T-cell (primary cell): Measurements from ENCODE around the gene LRWD1. TPM values are rescaled to one million over a fixed set of nuclear protein-coding genes. Genes with fewer than 3 reads are reported as not detected.
"Not testable (repeated sequence)": the region's sequence is repeated elsewhere in the genome, so short reads cannot be mapped to it uniquely, and the experiment has no call there.

Source experiments
- ATAC-seq, 4 experiments: fragments of 200-7000 bp in 3 of 4; fragments of 150-1000 bp in 1 of 4; cut with Tn5 transposase; replicated peaks in 1 of 4; 1 replicate in 3 of 4; 2 replicates in 1 of 4; pipeline ENCODE4 v1.10.0; 2021; ENCODE audit warnings: moderate library complexity in 3 of 4, mild to moderate bottlenecking in 2 of 4, moderate number of reproducible peaks in 1 of 4
- CTCF ChIA-PET, 2 donors: fragments of 300-600 bp; sonication (Branson Sonifier 250); formaldehyde crosslinking; loops; one replicate each; lab custom pipeline; 2022; ENCODE audit warnings: antibody characterized with exemption in 2 of 2; lab: Charles Lee
- POLR2A ChIA-PET, 2 donors: fragments of 300-600 bp; sonication (Branson Sonifier 250); formaldehyde crosslinking; loops; one replicate each; lab custom pipeline; 2022; ENCODE audit warnings: antibody characterized with exemption in 2 of 2; lab: Charles Lee
- DNase-seq, 35 experiments: peaks; one replicate each; pipeline versions ENCODE4 v3.0.0 to v3.0.0-alpha.2; 2013 to 2023
- H3K27ac ChIP-seq: one replicate; pipeline ENCODE4 v1.5.1; 2013; ENCODE audit warnings: low read length
- H3K27me3 ChIP-seq, 2 experiments: replicated peaks in 1 of 2; 1 replicate in 1 of 2; 2 replicates in 1 of 2; pipeline versions ENCODE4 v1.6.1 to v1.7.0; 2013; ENCODE audit warnings: low read length in 1 of 2, mixed read lengths in 1 of 2; ENCODE audit not compliant: control insufficient read depth in 2 of 2, insufficient read depth in 2 of 2; ENCODE audit errors: extremely low read depth in 1 of 2
- H3K36me3 ChIP-seq, 2 donors: 1 replicate in 1 of 2; 2 replicates in 1 of 2; pipeline versions ENCODE4 v1.6.1 to v1.7.0; 2013; ENCODE audit warnings: low read length in 1 of 2; ENCODE audit not compliant: control insufficient read depth in 2 of 2, insufficient read depth in 1 of 2; ENCODE audit errors: extremely low read depth in 1 of 2
- H3K4me1 ChIP-seq, 2 experiments: 1 replicate in 1 of 2; 2 replicates in 1 of 2; pipeline versions ENCODE4 v1.6.1 to v1.7.0; 2013; ENCODE audit warnings: low read length in 2 of 2, mixed read lengths in 1 of 2; ENCODE audit not compliant: insufficient read depth in 2 of 2, control insufficient read depth in 1 of 2; ENCODE audit errors: extremely low read depth in 1 of 2
- H3K4me3 ChIP-seq, 2 donors: 1 replicate in 1 of 2; 2 replicates in 1 of 2; pipeline versions ENCODE4 v1.5.1 to v1.7.0; 2013; ENCODE audit warnings: mild to moderate bottlenecking in 2 of 2, low read length in 1 of 2, moderate library complexity in 1 of 2; ENCODE audit not compliant: control insufficient read depth in 1 of 2; ENCODE audit errors: extremely low read depth in 1 of 2
- H3K9me3 ChIP-seq: 2 replicates; pipeline ENCODE4 v1.7.0; 2013
- H3K27ac Mint-ChIP-seq, 2 donors: one replicate each; pipeline ENCODE4 v1.8.0; 2020 to 2021; ENCODE audit warnings: mild to moderate bottlenecking in 2 of 2, mixed read lengths in 2 of 2
- H3K27me3 Mint-ChIP-seq, 2 donors: one replicate each; pipeline ENCODE4 v1.8.0; 2021 to 2022; ENCODE audit warnings: mixed read lengths in 2 of 2
- H3K36me3 Mint-ChIP-seq: one replicate; pipeline ENCODE4 v1.8.0; 2021; ENCODE audit warnings: mixed read lengths
- H3K4me1 Mint-ChIP-seq, 3 donors: one replicate each; pipeline ENCODE4 v1.8.0; 2020 to 2022; ENCODE audit warnings: mixed read lengths in 3 of 3, mild to moderate bottlenecking in 1 of 3
- H3K4me3 Mint-ChIP-seq, 3 donors: one replicate each; pipeline ENCODE4 v1.8.0; 2020 to 2022; ENCODE audit warnings: mild to moderate bottlenecking in 3 of 3, mixed read lengths in 3 of 3, moderate library complexity in 3 of 3
- H3K9me3 Mint-ChIP-seq, 3 donors: one replicate each; pipeline ENCODE4 v1.8.0; 2020 to 2022; ENCODE audit warnings: mixed read lengths in 3 of 3
- WGBS: methylation state at CpG from one replicate; pipeline ENCODE4 v1.1.5; 2013; ENCODE audit warnings: missing lambda C conversion rate; ENCODE audit not compliant: insufficient coverage; 5-methylcytosine and 5-hydroxymethylcytosine counted together
- total RNA-seq, 35 experiments: library from RNA in 6 of 35; stranded (reverse) in 6 of 35; fragments of 120-200 nt in 1 of 35; gene quantifications; one replicate each; pipeline versions ENCODE4 v1.2.1 to v1.2.4 and lab custom pipeline; 2013 to 2026

The LRWD1 gene
- total RNA-seq, 5 donors from 2014 or later (not counting 1 experiment from before 2014, with no cell fraction given) = 14.0 to 29.0 (median 23.9) TPM

GRCh38 chr7:102481962-102482361 is 17.2 kb downstream of the LRWD1 start:
- POLR2A ChIA-PET, CTCF ChIA-PET: not testable (repeated sequence)
- DNase-seq = peak in 1 of 35 experiments; percentile 0

GRCh38 chr7:102484317-102484716 is 19.5 kb downstream of the LRWD1 start:
- CTCF ChIA-PET, H3K9me3 Mint-ChIP-seq, H3K36me3 ChIP-seq, H3K27me3 Mint-ChIP-seq, DNase-seq, POLR2A ChIA-PET, H3K4me3 Mint-ChIP-seq, H3K27ac ChIP-seq, H3K36me3 Mint-ChIP-seq, H3K4me3 ChIP-seq, H3K27me3 ChIP-seq, H3K4me1 Mint-ChIP-seq, H3K9me3 ChIP-seq, H3K27ac Mint-ChIP-seq, ATAC-seq, H3K4me1 ChIP-seq: not testable (repeated sequence)
- no CpG with 5 or more reads among the region's 5 CpGs for WGBS

More at GRCh38 chr7:102481962-102482361, 17.2 kb downstream of the LRWD1 start:
- not testable (repeated sequence) for H3K27me3 ChIP-seq, H3K4me1 ChIP-seq, H3K36me3 ChIP-seq, H3K9me3 ChIP-seq, H3K36me3 Mint-ChIP-seq, H3K4me1 Mint-ChIP-seq, H3K27ac ChIP-seq, H3K27ac Mint-ChIP-seq, ATAC-seq, H3K4me3 ChIP-seq, H3K9me3 Mint-ChIP-seq, H3K4me3 Mint-ChIP-seq, H3K27me3 Mint-ChIP-seq
- WGBS = no CpG with 5 or more reads among the region's 10 CpGs

- H3K4me3 ChIP-seq, H3K27ac Mint-ChIP-seq, H3K4me1 Mint-ChIP-seq, CTCF ChIA-PET, H3K27ac ChIP-seq, H3K27me3 ChIP-seq, H3K36me3 Mint-ChIP-seq, H3K9me3 ChIP-seq, H3K4me3 Mint-ChIP-seq, H3K27me3 Mint-ChIP-seq, H3K4me1 ChIP-seq, H3K9me3 Mint-ChIP-seq, H3K36me3 ChIP-seq, POLR2A ChIA-PET: not testable (repeated sequence)
- ATAC-seq = peak; percentile 29 to 59 (median 32)
- peak in 22 of 35 experiments; percentile 2 to 71 (median 44) for DNase-seq
- WGBS = no CpG with 5 or more reads among the region's 12 CpGs
Measured at GRCh38 chr7:102490529-102491075, 25.8 kb downstream of the LRWD1 start.

- H3K27ac ChIP-seq, H3K9me3 ChIP-seq, H3K4me3 ChIP-seq, H3K4me1 ChIP-seq, H3K4me3 Mint-ChIP-seq, H3K27me3 ChIP-seq, H3K27me3 Mint-ChIP-seq, H3K4me1 Mint-ChIP-seq, H3K27ac Mint-ChIP-seq, CTCF ChIA-PET, H3K36me3 ChIP-seq, H3K9me3 Mint-ChIP-seq, POLR2A ChIA-PET, H3K36me3 Mint-ChIP-seq: not testable (repeated sequence)
- ATAC-seq (peak; percentile 26 to 47 (median 35)), DNase-seq (peak in 6 of 35 experiments; percentile 8 to 65 (median 22))
- no CpG with 5 or more reads among the region's 33 CpGs for WGBS
Measured at GRCh38 chr7:102493220-102493935, 28.6 kb downstream of the LRWD1 start.

- H3K27me3 Mint-ChIP-seq, H3K4me1 ChIP-seq, H3K4me3 Mint-ChIP-seq, H3K36me3 Mint-ChIP-seq, CTCF ChIA-PET, H3K4me1 Mint-ChIP-seq, H3K9me3 Mint-ChIP-seq, POLR2A ChIA-PET, H3K9me3 ChIP-seq, H3K27me3 ChIP-seq, H3K27ac Mint-ChIP-seq, H3K36me3 ChIP-seq: not testable (repeated sequence)
- peak overlapping the region; percentile 38 for H3K27ac ChIP-seq
- H3K4me3 ChIP-seq = peak overlapping the region in 1 of 2 donors; percentile 46
- DNase-seq (peak in 11 of 35 experiments; percentile 13 to 67 (median 33)), ATAC-seq (peak in 2 of 4 experiments; percentile 0 to 16)
- WGBS = no CpG with 5 or more reads among the region's 15 CpGs
Measured at GRCh38 chr7:102494026-102494425, 29.2 kb downstream of the LRWD1 start.

- CTCF ChIA-PET, H3K27ac ChIP-seq, H3K27me3 ChIP-seq, H3K27me3 Mint-ChIP-seq, H3K4me3 ChIP-seq, H3K27ac Mint-ChIP-seq, H3K9me3 Mint-ChIP-seq, H3K36me3 Mint-ChIP-seq, H3K4me1 ChIP-seq, H3K9me3 ChIP-seq, H3K4me3 Mint-ChIP-seq, H3K36me3 ChIP-seq, DNase-seq, POLR2A ChIA-PET, H3K4me1 Mint-ChIP-seq: not testable (repeated sequence)
- WGBS = no CpG with 5 or more reads among the region's 67 CpGs
- ATAC-seq = peak; percentile 77 to 87 (median 80)
Measured at GRCh38 chr7:102494473-102495149, 29.8 kb downstream of the LRWD1 start.
